HG02973 (cell line): ENCODE data around the gene HEG1.

Experiments
- ATAC-seq: cut with Tn5 transposase; IDR thresholded peaks from one replicate; pipeline ENCODE4 v1.9.1; 2021; ENCODE audit warnings: moderate library complexity; ENCODE audit not compliant: unreplicated experiment

HEG1 gene

GRCh38 chr3:125023833-125024555, 31.8 kb downstream of the HEG1 start:
- ATAC-seq: no peak

GRCh38 chr3:125022206-125022605, 33.6 kb downstream of the HEG1 start:
- ATAC-seq: no peak

- no peak for ATAC-seq
Observed at GRCh38 chr3:125019271-125019670, 36.5 kb downstream of the HEG1 start.

GRCh38 chr3:125017406-125017805, 38.4 kb downstream of the HEG1 start:
- no peak for ATAC-seq

GRCh38 chr3:125014570-125015179, 41.1 kb downstream of the HEG1 start:
- no peak for ATAC-seq

GRCh38 chr3:125013095-125013494, 42.7 kb downstream of the HEG1 start:
- no peak for ATAC-seq

GRCh38 chr3:125011941-125012340, 43.9 kb downstream of the HEG1 start:
- ATAC-seq: no peak

GRCh38 chr3:125010393-125010792, 45.4 kb downstream of the HEG1 start:
- ATAC-seq: no peak

GRCh38 chr3:125008766-125009165, 47.0 kb downstream of the HEG1 start:
- ATAC-seq: no peak

GRCh38 chr3:125006291-125006731, 49.5 kb downstream of the HEG1 start:
- no peak for ATAC-seq

- no peak for ATAC-seq
Observed at GRCh38 chr3:125005676-125006075, 50.1 kb downstream of the HEG1 start.

- no peak for ATAC-seq
Observed at GRCh38 chr3:125005222-125005621, 50.6 kb downstream of the HEG1 start.

GRCh38 chr3:125003859-125004595, 51.8 kb downstream of the HEG1 start:
- no peak for ATAC-seq

- ATAC-seq: no peak
Observed at GRCh38 chr3:125003369-125003853, 52.4 kb downstream of the HEG1 start.

- ATAC-seq: no peak
Observed at GRCh38 chr3:125002414-125003368, 53.1 kb downstream of the HEG1 start.

- no peak for ATAC-seq
Observed at GRCh38 chr3:125001557-125002413, 54.0 kb downstream of the HEG1 start.

- no peak for ATAC-seq
Observed at GRCh38 chr3:125000661-125001060, 55.1 kb downstream of the HEG1 start.

- no peak for ATAC-seq
Observed at GRCh38 chr3:124999897-125000435, 55.8 kb downstream of the HEG1 start.

- ATAC-seq: no peak
Observed at GRCh38 chr3:124999317-124999716, 56.5 kb downstream of the HEG1 start.
